Measurements from ENCODE around the gene BCKDHA. TPM values are rescaled to one million over a fixed set of nuclear protein-coding genes. Genes with fewer than 3 reads are reported as not detected.
"Not testable (repeated sequence)": the region's sequence is repeated elsewhere in the genome, so short reads cannot be mapped to it uniquely, and the experiment has no call there.

The BCKDHA gene
- total and polyA plus RNA-seq, 4 donors = 20.0 to 32.4 (median 28.4) TPM

- Histone ChIP-seq H3K27me3 (ENCODE audit: control insufficient read depth, insufficient read depth, low read length) (no peaks in the 10 kb centered on the region), H3K9me3 (ENCODE audit: control insufficient read depth, insufficient read depth, low read length) (no peaks in the 10 kb centered on the region), H3K36me3 (ENCODE audit: control insufficient read depth, insufficient read depth, low read length) (peaks cover 22% of the 10 kb centered on the region), H3K4me1 (ENCODE audit: control insufficient read depth, insufficient read depth, low read length) (peaks cover 41% of the 10 kb centered on the region), H3K4me3 (ENCODE audit: low read depth, low read length) (no peak overlapping the region), H3K27ac (ENCODE audit: low read depth, low read length) (no peak overlapping the region)
- DNase-seq (ENCODE audit: low read depth in 4 of 6, low spot score in 6 of 6) = peak in 1 of 6 donors; percentile 9
- WGBS (ENCODE audit: insufficient coverage) = 27% methylated on average over 9 of the region's 9 CpGs
Observed at GRCh38 chr19:41377977-41378709, 19.5 kb upstream of the BCKDHA start.

- H3K27ac ChIP-seq (ENCODE audit: low read depth, low read length); H3K9me3 ChIP-seq (ENCODE audit: control insufficient read depth, insufficient read depth, low read length); H3K4me3 ChIP-seq (ENCODE audit: low read depth, low read length); H3K27me3 ChIP-seq (ENCODE audit: control insufficient read depth, insufficient read depth, low read length); DNase-seq (ENCODE audit: low read depth in 4 of 6, low spot score in 6 of 6): not testable (repeated sequence)
- peaks cover 50% of the 10 kb centered on the region for H3K36me3 ChIP-seq (ENCODE audit: control insufficient read depth, insufficient read depth, low read length)
- peaks cover 14% of the 10 kb centered on the region for H3K4me1 ChIP-seq (ENCODE audit: control insufficient read depth, insufficient read depth, low read length)
- WGBS (ENCODE audit: insufficient coverage) = 95% methylated on average over 7 of the region's 8 CpGs
Observed at GRCh38 chr19:41381536-41381935, 16.1 kb upstream of the BCKDHA start.

- H3K36me3 ChIP-seq (ENCODE audit: control insufficient read depth, insufficient read depth, low read length) = peaks cover 64% of the 10 kb centered on the region
- no peak overlapping the region for H3K4me3 ChIP-seq (ENCODE audit: low read depth, low read length)
- no CpG with 5 or more reads among the region's 5 CpGs for WGBS (ENCODE audit: insufficient coverage)
- DNase-seq (ENCODE audit: low read depth in 4 of 6, low spot score in 6 of 6) = no peak
- no peaks in the 10 kb centered on the region for H3K27me3 ChIP-seq (ENCODE audit: control insufficient read depth, insufficient read depth, low read length)
- H3K4me1 ChIP-seq (ENCODE audit: control insufficient read depth, insufficient read depth, low read length) = no peaks in the 10 kb centered on the region
- H3K27ac ChIP-seq (ENCODE audit: low read depth, low read length) = no peak overlapping the region
- no peaks in the 10 kb centered on the region for H3K9me3 ChIP-seq (ENCODE audit: control insufficient read depth, insufficient read depth, low read length)
Observed at GRCh38 chr19:41384351-41384750, 13.3 kb upstream of the BCKDHA start.

- Histone ChIP-seq H3K36me3 (ENCODE audit: control insufficient read depth, insufficient read depth, low read length) (peaks cover 85% of the 10 kb centered on the region), H3K27ac (ENCODE audit: low read depth, low read length) (no peak overlapping the region), H3K4me1 (ENCODE audit: control insufficient read depth, insufficient read depth, low read length) (no peaks in the 10 kb centered on the region), H3K9me3 (ENCODE audit: control insufficient read depth, insufficient read depth, low read length) (no peaks in the 10 kb centered on the region), H3K4me3 (ENCODE audit: low read depth, low read length) (no peak overlapping the region), H3K27me3 (ENCODE audit: control insufficient read depth, insufficient read depth, low read length) (no peaks in the 10 kb centered on the region)
- DNase-seq (ENCODE audit: low read depth in 4 of 6, low spot score in 6 of 6) = no peak
- WGBS (ENCODE audit: insufficient coverage) = 94% methylated on average over 10 of the region's 13 CpGs
Observed at GRCh38 chr19:41386442-41386841, 11.2 kb upstream of the BCKDHA start.

GRCh38 chr19:41391618-41392017, 6.0 kb upstream of the BCKDHA start:
- no peak overlapping the region for H3K27ac ChIP-seq (ENCODE audit: low read depth, low read length)
- no peaks in the 10 kb centered on the region for H3K27me3 ChIP-seq (ENCODE audit: control insufficient read depth, insufficient read depth, low read length)
- DNase-seq (ENCODE audit: low read depth in 4 of 6, low spot score in 6 of 6) = no peak
- WGBS (ENCODE audit: insufficient coverage) = 94% methylated on average over 10 of the region's 11 CpGs
- peaks cover 61% of the 10 kb centered on the region for H3K36me3 ChIP-seq (ENCODE audit: control insufficient read depth, insufficient read depth, low read length)
- H3K4me1 ChIP-seq (ENCODE audit: control insufficient read depth, insufficient read depth, low read length) = peaks cover 7% of the 10 kb centered on the region
- no peak overlapping the region for H3K4me3 ChIP-seq (ENCODE audit: low read depth, low read length)
- no peaks in the 10 kb centered on the region for H3K9me3 ChIP-seq (ENCODE audit: control insufficient read depth, insufficient read depth, low read length)

GRCh38 chr19:41392775-41393174, 4.8 kb upstream of the BCKDHA start:
- no peak for DNase-seq (ENCODE audit: low read depth in 4 of 6, low spot score in 6 of 6)
- peaks cover 51% of the 10 kb centered on the region for H3K36me3 ChIP-seq (ENCODE audit: control insufficient read depth, insufficient read depth, low read length)
- no peaks in the 10 kb centered on the region for H3K9me3 ChIP-seq (ENCODE audit: control insufficient read depth, insufficient read depth, low read length)
- peaks cover 7% of the 10 kb centered on the region for H3K4me1 ChIP-seq (ENCODE audit: control insufficient read depth, insufficient read depth, low read length)
- 90% methylated on average over 11 of the region's 12 CpGs for WGBS (ENCODE audit: insufficient coverage)
- H3K4me3 ChIP-seq (ENCODE audit: low read depth, low read length) = no peak overlapping the region
- H3K27me3 ChIP-seq (ENCODE audit: control insufficient read depth, insufficient read depth, low read length) = no peaks in the 10 kb centered on the region
- no peak overlapping the region for H3K27ac ChIP-seq (ENCODE audit: low read depth, low read length)

- H3K9me3 ChIP-seq (ENCODE audit: control insufficient read depth, insufficient read depth, low read length) = no peaks in the 10 kb centered on the region
- 81% methylated on average over 6 of the region's 6 CpGs for WGBS (ENCODE audit: insufficient coverage)
- H3K36me3 ChIP-seq (ENCODE audit: control insufficient read depth, insufficient read depth, low read length) = peaks cover 30% of the 10 kb centered on the region
- no peak overlapping the region for H3K4me3 ChIP-seq (ENCODE audit: low read depth, low read length)
- H3K27me3 ChIP-seq (ENCODE audit: control insufficient read depth, insufficient read depth, low read length) = no peaks in the 10 kb centered on the region
- H3K4me1 ChIP-seq (ENCODE audit: control insufficient read depth, insufficient read depth, low read length) = peaks cover 16% of the 10 kb centered on the region
- no peak overlapping the region for H3K27ac ChIP-seq (ENCODE audit: low read depth, low read length)
- no peak for DNase-seq (ENCODE audit: low read depth in 4 of 6, low spot score in 6 of 6)
Observed at GRCh38 chr19:41395355-41395754, 2.3 kb upstream of the BCKDHA start.

- peaks cover 8% of the 10 kb centered on the region for H3K36me3 ChIP-seq (ENCODE audit: control insufficient read depth, insufficient read depth, low read length)
- H3K4me3 ChIP-seq (ENCODE audit: low read depth, low read length) = peak overlapping the region; percentile 98
- H3K27ac ChIP-seq (ENCODE audit: low read depth, low read length) = peak overlapping the region; percentile 74
- H3K9me3 ChIP-seq (ENCODE audit: control insufficient read depth, insufficient read depth, low read length) = no peaks in the 10 kb centered on the region
- DNase-seq (ENCODE audit: low read depth in 4 of 6, low spot score in 6 of 6) = peak in 1 of 6 donors; percentile 9
- H3K4me1 ChIP-seq (ENCODE audit: control insufficient read depth, insufficient read depth, low read length) = peaks cover 16% of the 10 kb centered on the region
- 0% methylated on average over 4 of the region's 5 CpGs for WGBS (ENCODE audit: insufficient coverage)
- H3K27me3 ChIP-seq (ENCODE audit: control insufficient read depth, insufficient read depth, low read length) = no peaks in the 10 kb centered on the region
Observed at GRCh38 chr19:41398050-41398418, 416 bp downstream of the BCKDHA start.

GRCh38 chr19:41398598-41398997, 980 bp downstream of the BCKDHA start:
- H3K27me3 ChIP-seq (ENCODE audit: control insufficient read depth, insufficient read depth, low read length) = no peaks in the 10 kb centered on the region
- DNase-seq (ENCODE audit: low read depth in 4 of 6, low spot score in 6 of 6) = no peak
- WGBS (ENCODE audit: insufficient coverage) = 100% methylated on average over 1 of the region's 3 CpGs
- no peak overlapping the region for H3K27ac ChIP-seq (ENCODE audit: low read depth, low read length)
- peak overlapping the region; percentile 98 for H3K4me3 ChIP-seq (ENCODE audit: low read depth, low read length)
- no peaks in the 10 kb centered on the region for H3K9me3 ChIP-seq (ENCODE audit: control insufficient read depth, insufficient read depth, low read length)
- H3K36me3 ChIP-seq (ENCODE audit: control insufficient read depth, insufficient read depth, low read length) = peaks cover 8% of the 10 kb centered on the region
- peaks cover 16% of the 10 kb centered on the region for H3K4me1 ChIP-seq (ENCODE audit: control insufficient read depth, insufficient read depth, low read length)

GRCh38 chr19:41399091-41399490, 1.5 kb downstream of the BCKDHA start:
- WGBS (ENCODE audit: insufficient coverage) = 89% methylated on average over 3 of the region's 3 CpGs
- Histone ChIP-seq H3K4me3 (ENCODE audit: low read depth, low read length) (no peak overlapping the region), H3K27me3 (ENCODE audit: control insufficient read depth, insufficient read depth, low read length) (no peaks in the 10 kb centered on the region), H3K36me3 (ENCODE audit: control insufficient read depth, insufficient read depth, low read length) (peaks cover 7% of the 10 kb centered on the region), H3K4me1 (ENCODE audit: control insufficient read depth, insufficient read depth, low read length) (peaks cover 16% of the 10 kb centered on the region), H3K27ac (ENCODE audit: low read depth, low read length) (no peak overlapping the region), H3K9me3 (ENCODE audit: control insufficient read depth, insufficient read depth, low read length) (no peaks in the 10 kb centered on the region)
- DNase-seq (ENCODE audit: low read depth in 4 of 6, low spot score in 6 of 6) = no peak
